AG09309 (cell line): ENCODE results near the gene ZRANB3.

Experiments
- DNase-seq: peaks from one replicate; pipeline ENCODE4 v3.0.0-alpha.2; 2010; ENCODE audit warnings: low read depth
- H3K4me3 ChIP-seq: 2 replicates; pipeline ENCODE4 v1.5.1; 2011; ENCODE audit warnings: mild to moderate bottlenecking, low read depth, low read length, moderate library complexity; ENCODE audit not compliant: control insufficient read depth
- TF ChIP-seq, protein P1 (sequence below): IDR thresholded peaks from 2 replicates; pipeline ENCODE4 v1.5.1; 2011; ENCODE audit warnings: mild to moderate bottlenecking, low read depth, low read length, inconsistent platforms; ENCODE audit not compliant: insufficient read depth, control insufficient read depth; ENCODE audit errors: missing control alignments

ZRANB3 gene

DNA sequence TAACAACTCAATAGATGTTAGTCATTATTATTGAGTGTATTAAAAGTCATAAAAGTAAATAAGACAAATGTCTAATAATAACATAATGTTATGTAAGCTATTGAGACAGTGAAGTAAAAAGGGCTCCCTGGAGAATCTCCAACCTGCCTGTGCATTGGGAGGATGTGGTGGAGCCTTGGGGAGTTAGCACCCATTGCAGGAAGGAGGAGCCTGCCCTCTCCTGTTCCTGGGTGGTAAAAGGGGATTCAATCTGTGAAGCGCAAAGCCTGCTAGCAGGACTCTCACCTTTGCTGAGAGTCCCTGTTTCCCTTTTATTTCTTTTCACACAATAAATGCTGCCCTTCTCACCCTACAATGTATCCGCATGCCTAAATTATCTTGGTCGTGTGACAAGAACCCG is 272.8 kb downstream of the ZRANB3 start:
- no peak for DNase-seq
- H3K4me3 ChIP-seq = no peak overlapping the region
- TF ChIP-seq, protein P1, sequence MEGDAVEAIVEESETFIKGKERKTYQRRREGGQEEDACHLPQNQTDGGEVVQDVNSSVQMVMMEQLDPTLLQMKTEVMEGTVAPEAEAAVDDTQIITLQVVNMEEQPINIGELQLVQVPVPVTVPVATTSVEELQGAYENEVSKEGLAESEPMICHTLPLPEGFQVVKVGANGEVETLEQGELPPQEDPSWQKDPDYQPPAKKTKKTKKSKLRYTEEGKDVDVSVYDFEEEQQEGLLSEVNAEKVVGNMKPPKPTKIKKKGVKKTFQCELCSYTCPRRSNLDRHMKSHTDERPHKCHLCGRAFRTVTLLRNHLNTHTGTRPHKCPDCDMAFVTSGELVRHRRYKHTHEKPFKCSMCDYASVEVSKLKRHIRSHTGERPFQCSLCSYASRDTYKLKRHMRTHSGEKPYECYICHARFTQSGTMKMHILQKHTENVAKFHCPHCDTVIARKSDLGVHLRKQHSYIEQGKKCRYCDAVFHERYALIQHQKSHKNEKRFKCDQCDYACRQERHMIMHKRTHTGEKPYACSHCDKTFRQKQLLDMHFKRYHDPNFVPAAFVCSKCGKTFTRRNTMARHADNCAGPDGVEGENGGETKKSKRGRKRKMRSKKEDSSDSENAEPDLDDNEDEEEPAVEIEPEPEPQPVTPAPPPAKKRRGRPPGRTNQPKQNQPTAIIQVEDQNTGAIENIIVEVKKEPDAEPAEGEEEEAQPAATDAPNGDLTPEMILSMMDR = no peak

DNA sequence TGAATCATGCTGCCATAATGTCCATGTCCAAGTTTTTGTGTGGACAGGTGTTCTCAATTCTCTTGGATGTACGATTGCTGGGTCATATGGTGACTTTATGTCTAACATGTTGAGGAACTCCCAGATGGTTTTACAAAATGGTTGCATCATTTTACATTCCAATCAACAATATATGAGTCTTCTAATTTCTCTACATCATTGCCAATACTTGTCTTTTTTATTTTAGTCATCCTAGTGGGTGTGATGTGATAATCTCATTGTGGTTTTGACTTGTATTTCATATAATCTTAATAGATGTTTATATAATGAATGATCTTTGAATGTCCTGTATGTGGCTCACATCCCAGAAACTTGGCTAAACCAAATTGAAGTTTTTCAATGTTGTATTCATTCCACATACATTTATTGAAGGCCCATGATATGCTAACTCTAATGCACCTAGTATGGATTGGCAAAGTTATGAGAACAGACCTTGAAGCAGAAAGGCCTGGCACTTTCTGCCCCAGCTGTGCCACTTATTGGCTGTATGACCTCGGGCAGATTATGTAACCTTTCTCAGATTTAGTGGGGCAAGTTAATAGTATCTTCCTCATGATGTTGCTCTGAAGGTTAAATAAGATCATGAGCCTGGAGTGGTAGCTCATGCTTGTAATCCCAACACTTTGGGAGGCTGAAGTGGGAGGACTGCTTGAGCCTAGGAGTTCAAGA is 273.5 kb downstream of the ZRANB3 start:
- DNase-seq = peak; percentile 40
- TF ChIP-seq, protein P1 = no peak
- no peak overlapping the region for H3K4me3 ChIP-seq

DNA sequence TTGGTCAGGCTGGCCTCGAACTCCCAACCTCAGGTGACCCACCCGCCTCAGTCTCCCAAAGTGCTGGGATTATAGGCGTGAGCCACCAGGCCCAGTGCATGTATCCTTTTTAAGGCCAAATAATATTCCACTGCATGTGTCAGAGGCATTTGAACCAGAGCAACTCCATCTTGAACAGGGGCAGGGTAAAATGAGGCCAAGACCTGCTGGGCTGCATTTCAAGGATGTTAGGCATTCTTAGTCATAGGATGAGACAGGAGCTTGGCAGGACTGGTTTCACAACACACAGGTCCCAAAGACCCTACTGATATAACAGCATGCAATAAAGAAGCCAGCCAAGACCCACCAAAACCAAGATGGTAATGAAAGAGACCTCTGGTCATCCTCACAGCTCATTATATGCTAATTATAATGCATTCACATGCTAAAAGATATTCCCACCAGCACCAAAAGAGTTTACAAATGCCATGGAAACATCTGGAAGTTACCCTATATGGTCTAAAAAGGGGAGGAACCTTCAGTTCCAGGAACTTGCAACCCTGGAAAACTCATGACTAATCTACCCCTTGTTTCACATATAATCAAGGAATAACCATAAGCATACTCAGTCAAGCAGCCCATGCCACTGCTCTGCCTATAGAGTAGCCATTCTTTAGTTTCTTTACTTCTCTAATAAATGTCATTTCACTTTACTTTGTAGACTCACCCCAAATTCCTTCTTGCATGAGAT is 274.3 kb downstream of the ZRANB3 start:
- TF ChIP-seq, protein P1 = no peak
- no peak overlapping the region for H3K4me3 ChIP-seq
- no peak for DNase-seq

DNA sequence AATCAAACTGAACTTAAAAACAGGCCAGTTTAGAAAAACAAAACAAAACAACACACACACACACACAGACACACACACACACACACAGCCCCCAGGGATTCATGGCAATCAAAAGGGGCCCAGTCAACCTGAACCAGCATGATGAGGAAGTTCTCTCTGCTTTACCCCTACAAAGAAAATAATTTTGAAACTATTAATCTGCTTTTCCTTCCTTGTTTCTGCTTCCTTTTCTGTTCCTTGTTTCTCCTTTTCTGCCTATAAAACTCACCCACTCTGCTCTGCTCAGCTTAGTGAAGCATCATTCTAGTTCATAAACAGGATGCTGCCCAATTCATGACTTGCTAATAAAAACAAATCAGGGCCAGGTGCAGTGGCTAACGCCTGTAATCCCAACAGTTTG is 275.8 kb downstream of the ZRANB3 start:
- H3K4me3 ChIP-seq = no peak overlapping the region
- TF ChIP-seq, protein P1 = no peak
- no peak for DNase-seq

DNA sequence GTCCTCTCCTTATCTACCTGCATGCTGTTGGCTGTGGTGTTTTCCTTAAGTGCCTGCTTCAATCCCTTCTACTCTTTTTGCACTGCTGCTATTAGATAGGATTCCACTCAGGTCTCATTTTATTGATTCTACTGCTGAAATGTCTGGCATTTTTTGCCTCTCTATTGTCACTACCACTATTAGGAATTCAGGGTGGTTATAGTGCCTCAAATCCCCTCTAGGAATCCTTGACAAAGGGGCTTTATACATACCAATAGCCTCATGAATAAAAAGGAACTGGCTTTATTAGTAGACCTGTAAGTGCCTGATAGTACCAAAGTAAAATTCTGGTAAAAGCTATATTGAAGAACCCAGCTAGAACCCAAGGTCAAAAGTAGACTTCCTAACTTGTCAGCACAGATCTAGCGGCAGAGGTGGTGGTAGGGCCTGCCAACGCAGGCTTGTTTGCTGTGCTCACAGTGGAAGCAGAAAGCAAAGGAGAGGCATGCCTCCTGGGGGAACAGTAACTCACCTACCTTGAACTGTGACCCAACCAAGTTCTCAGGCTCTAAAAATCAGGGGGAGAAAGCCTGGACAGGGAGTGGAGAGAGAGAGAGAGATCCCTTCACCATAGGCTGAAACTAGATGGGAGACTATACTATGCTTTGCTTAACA is 278.1 kb downstream of the ZRANB3 start:
- DNase-seq = no peak
- H3K4me3 ChIP-seq = no peak overlapping the region
- TF ChIP-seq, protein P1 = no peak

DNA sequence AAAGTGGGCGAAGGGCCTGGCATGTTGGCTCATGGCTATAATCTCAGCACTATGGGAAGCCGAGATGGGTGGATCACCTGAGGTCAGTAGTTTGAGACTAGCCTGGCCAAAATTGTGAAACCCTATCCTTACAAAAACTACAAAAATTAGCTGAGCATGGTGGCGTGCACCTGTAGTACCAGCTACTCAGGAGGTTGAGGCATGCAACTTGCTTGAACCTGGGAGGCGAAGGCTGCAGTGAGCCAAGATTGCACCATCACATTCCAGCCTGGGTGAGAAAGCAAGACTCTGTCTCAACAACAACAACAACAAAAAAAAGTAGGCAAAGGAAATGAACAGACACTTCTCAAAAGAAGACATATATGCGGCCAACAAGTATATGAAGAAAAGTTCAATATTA is 282.4 kb downstream of the ZRANB3 start:
- TF ChIP-seq, protein P1 = no peak
- no peak overlapping the region for H3K4me3 ChIP-seq

More for the DNA sequence above, 282.4 kb downstream of the ZRANB3 start:
- DNase-seq = no peak
